GM19035 (cell line): Measurements from ENCODE around the gene ARHGAP44.

Experiments used
- ATAC-seq: cut with Tn5 transposase; IDR thresholded peaks from one replicate; pipeline ENCODE4 v1.9.1; 2021; ENCODE audit not compliant: unreplicated experiment

Gene ARHGAP44

DNA sequence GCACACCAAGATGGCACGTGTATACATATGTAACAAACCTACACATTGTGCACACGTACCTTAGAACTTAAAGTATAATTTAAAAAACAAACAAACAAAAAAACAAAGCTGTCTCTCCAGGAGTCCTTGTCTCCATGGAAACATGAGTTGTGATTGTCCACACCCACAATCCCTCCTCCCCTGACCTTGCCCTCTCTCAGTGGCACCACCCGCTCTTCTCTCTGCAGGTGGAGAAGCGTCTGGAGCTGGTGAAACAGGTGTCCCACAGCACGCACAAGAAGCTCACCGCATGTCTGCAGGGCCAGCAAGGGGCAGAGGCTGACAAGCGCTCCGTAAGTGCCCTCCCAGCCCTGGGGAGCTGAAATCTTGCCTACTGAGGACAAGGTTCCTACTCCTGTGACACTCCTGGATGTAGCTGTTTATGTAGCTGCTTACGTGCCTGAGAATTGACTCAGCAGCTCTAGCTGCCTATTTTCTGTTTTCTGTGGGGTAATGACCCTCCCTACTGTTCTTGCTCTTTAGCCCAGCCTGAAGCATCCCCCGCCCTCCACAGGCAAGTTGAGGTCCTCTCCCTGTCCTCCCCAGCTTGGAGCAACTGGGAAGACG is 107.0 kb downstream of the ARHGAP44 start:
- no peak for ATAC-seq

DNA sequence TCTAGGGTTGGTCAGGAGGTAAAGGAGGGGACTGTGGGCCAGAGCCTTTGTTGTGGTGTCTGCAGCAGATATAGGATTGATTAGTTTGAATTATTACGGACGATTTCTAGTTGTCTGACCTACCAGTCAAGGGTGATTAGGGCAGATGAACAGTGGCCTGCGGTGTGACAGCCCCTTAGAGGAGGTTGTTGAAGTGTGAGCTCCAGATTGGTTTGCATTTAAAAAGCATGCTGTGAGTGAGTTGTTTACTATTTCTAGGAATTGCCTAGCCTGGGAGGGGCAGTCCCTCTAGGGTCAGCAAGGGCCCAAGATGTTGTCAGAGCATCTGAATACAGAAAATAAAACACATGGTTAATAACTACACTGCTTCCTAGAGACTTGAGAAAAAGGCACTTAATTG is 108.8 kb downstream of the ARHGAP44 start:
- no peak for ATAC-seq

DNA sequence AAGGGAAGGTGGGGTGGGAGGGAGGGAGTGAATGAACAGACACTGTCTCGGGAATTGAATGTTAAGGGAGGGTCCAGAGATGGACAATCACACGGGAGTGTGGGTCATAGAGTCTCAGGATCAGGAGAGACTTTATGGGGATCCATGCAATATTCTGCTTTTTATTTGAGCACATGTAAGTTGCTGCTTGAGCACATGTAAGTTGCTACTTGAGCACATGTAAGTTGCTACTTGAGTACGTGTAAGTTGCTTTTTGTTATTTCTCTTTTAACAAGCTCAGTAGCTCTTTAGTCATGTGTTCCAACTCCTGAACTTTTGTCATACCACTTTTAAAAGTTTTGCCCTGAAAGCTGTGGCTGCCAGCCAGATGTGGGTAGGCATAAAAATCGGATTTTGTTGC is 110.3 kb downstream of the ARHGAP44 start:
- no peak for ATAC-seq

DNA sequence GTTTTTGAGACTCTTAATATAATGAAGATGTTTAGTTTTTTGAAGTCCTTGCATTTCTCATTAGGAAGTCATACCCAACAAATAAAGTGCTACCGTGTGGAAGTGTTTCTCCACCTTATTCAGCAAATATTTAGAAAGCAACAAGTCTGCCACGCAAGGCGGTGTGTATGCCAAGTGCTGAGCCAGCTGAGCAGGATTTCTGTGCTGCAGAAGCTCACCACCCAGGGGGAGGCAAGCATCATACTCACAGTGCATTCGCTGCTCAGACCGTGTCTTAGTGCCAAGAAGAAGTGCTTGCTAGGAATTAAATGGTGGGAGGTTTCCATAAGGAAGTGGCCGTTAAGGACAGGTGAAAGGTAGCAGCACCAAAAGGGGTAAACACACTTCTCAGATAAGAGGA is 111.2 kb downstream of the ARHGAP44 start:
- no peak for ATAC-seq

DNA sequence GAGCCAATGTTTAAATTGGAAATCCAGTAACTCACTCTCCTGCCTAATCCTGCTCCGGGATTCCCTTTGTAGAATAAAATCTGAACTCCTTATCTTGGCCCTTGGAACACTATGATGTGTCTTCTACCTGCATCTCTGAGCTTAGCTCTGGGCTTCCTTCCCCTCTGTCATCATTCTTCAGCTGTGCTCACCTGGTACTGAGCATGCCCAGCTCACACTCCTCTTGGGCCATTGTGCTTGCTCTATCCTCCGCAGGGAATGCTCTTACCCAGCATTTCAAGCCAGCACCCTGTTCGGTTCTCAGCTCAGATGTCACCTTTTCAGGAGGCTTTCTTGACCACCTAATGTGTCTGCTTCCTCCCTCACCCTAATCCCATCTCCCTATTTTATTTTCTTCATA is 112.7 kb downstream of the ARHGAP44 start:
- ATAC-seq: no peak

DNA sequence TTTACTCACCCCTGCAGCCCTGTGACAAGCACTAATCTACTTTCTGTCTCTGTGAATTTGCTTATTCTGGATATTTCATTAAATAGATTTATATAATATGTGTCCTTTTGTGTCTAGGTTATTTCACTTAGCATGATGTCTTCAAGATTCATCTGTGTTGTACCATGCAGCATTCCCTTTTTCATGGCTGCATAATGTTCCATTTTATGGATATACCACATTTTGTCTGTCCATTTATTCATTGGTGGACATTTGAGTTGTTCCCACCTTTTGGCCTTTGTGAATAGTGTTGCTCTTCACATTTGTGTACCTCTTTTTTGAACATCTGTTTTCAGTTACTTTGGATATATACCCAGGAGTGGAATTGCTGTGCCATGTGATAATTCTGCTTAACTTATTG is 118.2 kb downstream of the ARHGAP44 start:
- no peak for ATAC-seq

DNA sequence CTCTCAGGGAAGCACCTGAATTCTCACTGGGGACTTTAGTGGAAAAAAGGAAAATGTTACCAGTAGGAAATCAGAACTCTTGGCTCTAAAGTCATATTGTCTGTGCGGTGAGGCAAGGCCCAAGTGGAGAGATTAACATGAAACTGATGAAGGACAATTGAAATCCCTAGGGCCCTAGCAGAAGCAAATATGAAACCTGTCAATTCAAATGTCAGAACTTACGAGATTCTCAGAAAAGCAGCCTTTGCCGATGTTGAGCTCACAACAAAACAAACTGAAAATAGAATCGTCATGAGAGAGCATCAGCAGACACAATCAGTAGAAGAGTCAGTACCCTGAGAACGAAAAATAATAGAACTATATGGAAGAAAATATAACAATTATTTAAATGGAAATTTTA is 119.7 kb downstream of the ARHGAP44 start:
- no peak for ATAC-seq

DNA sequence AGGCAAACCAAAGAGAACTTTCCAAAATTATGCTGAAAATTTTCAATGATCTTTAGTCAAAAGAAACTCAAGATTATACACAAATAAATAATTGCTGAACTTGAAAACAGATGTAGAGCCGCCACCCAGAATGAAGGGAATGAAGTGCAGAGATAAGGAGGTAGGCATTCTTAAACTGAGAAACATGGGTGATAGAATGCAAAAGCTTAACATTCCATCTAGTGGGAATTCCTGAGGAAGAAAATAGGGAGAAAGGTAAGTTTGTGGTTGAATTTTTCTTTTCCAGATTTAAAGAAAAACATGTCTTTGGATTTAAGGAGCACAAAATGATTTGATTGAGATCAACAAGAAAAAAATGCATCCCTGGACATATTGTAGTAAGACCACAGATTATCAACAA is 120.2 kb downstream of the ARHGAP44 start:
- no peak for ATAC-seq

DNA sequence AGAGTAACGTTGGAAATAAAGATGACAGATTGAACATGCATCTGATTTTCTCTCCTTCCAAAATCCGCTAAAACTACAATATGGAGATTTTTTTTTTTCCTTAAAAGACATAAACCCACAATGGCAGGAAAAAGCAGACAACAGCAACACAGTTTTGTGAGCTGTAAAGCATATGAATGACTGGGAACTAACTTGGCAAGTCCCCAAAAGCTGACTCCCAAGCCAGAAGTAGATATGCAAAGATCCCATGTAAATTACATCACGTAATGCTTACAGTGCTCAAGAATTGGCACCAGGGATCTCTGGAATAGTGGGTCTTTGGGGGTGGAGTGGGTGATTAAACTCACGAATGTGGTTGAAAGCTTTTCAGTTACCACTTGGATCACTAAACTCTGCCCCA is 121.9 kb downstream of the ARHGAP44 start:
- ATAC-seq: no peak

DNA sequence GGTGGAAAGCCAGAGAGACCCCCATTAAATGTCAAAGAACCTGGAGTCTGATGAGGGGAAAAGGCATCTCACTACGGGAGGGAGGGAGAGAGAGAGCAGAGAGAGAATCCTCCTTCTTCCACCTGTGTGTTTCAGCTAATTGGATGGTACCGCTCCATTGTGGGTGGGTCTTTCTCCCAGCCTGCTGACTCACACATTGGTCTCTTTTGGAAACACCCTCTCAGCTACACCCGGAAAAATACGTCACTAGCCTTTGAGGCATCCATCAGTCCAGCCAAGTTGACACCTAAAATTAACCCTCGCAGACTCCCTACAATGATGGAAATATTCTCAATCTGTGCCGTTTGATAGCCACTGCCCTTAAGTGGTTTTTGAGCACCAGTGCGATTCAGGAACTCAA is 128.1 kb downstream of the ARHGAP44 start:
- ATAC-seq: no peak

DNA sequence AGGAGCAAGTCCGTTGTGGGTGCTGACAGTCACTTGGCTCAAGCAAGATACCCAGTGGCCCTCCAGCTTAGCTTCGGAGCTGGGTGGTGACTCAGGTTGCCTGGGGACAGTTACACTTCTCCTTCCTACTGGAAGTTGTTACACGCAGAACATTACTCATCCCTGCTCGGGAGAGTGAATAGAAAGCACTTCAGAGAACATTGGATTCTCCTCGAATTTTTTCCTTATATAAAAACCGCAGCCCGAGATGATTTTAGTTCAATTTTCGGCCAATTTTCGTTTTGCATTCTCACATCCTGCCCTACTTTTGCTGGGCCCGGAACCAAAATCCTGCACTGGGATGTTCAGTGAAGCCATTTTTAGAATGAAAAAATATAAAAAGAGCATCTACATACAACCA is 128.8 kb downstream of the ARHGAP44 start:
- no peak for ATAC-seq

DNA sequence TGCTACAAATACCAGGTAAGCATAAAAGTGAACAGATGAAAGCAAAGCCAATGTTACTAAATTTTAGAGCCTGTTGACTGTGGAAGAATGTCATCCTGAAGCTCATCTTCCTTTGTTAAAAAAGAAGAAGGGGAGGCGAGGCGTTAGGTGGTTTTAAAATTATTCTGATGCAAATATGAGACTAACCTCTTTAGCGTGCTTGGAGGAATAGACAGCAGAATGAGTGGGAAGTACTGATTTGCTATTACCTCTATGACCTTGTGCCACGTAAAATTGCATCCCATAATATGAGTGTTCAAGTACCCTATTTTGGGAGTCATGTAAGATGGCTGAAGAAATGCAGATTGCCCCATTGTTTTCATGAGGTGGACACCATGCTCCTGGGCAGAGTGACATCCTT is 132.8 kb downstream of the ARHGAP44 start:
- no peak for ATAC-seq

DNA sequence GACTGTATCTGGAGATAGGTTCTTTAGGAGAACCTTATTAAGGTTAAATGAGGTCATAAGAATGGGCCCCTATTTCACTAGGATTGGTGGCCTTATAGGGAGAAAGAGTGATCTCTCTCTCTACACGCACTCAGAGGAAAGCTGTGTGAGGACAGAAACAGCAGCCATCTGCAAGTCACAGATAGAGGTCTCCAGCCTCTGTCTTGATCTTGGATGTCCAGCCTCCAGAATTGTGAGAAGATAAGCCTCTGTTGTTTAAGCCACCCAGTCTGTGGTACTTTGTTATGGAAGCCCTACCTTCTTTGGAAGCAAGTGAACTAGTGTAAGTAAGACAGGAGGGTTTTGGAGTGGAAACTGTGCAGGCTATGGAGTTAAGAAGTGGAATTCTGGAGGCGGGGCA is 135.3 kb downstream of the ARHGAP44 start:
- no peak for ATAC-seq

DNA sequence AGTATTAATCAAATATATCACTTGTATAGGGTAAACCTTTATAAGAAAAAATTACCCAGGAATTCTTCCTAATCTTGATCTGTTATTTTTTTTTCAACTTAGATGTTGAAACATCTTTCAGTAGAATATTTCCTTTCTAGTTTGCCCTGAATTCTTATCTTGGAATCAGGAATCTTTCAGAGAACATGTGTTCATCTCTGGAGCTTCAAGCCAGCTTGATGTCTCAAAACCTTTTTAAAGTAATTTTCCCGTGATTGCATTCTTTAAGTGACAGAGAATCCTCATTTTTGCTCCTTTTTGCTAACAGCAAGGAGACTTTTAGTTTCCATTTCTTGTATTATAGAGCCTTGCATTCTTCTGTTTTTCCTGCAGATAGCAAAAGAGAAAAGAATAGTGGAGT is 137.7 kb downstream of the ARHGAP44 start:
- ATAC-seq: no peak

DNA sequence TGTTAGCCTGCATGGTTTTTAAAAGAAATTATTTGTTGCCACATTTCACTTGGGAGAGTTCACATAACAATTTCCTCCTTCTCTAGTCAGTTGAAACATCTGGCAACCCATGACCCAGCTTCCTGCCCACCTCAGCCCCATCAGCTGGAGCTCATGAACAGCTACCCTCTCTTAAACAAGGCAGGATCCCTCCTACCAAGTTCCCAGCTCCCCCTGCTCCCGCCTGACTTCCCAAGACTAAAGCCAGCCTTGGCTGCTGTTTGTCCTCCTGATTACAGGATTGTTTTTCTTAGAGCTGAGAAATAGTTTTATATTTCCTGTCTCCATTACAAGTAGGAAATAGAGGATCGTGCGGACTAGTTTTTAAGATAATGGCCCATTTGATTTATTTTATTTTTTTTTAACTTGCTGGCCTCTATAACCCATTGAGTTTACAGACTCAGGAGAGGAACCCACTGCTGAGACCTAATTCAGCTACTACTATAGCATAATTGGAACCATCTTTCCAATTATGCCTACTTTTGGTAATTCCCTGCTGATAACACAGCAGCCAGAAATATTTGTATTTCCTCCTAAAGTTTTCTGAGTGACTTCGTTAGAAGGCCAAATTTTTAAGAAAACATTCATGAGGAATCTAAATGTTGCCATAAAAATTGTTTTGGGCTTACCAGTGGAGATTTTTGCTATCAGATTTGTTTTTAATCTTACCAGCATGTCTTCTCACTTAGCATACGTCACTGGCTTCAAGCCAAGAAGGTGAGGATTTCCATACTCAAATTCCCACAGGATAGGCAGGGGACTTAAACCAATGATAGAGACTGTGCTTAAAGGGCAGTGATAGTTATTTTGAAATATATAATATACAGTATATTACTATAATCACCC is 138.5 kb downstream of the ARHGAP44 start:
- ATAC-seq: no peak

DNA sequence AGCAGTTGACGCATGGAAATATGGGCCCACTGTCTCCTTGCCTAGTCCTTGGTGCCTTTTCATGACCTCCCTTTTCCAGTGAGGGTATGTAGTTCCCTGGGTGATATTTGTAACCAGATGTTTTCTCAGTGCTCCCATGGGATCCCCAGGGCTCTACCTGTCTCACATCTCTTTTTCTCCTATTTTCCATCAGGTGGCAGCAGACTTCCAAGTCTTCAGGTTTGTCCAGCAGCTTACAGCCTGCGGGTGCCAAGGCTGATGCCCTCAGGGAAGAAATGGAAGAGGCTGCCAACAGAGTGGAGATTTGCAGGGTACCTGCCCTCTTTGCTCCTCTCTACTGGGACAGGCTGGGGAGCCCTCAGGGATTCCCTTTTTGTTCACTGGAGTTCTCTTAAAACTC is 139.4 kb downstream of the ARHGAP44 start:
- no peak for ATAC-seq

DNA sequence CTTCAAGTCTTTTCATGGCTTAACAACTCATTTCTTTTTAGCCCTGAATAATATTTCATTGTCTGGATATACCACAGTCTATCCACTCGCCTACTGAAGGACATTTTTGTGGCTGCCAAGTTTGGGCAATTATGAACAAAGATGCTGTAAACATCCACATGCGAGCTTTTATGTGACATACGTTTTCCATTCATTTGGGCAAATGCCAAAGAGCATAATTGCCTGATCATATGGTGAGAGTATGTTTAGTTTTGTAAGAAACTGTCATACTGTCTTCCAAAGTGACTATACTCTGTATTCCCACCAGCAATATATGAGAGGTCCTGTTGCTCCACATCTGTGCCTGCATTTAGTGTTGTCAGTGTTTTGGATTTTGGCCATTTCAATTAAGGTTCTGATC is 147.2 kb downstream of the ARHGAP44 start:
- ATAC-seq: no peak

DNA sequence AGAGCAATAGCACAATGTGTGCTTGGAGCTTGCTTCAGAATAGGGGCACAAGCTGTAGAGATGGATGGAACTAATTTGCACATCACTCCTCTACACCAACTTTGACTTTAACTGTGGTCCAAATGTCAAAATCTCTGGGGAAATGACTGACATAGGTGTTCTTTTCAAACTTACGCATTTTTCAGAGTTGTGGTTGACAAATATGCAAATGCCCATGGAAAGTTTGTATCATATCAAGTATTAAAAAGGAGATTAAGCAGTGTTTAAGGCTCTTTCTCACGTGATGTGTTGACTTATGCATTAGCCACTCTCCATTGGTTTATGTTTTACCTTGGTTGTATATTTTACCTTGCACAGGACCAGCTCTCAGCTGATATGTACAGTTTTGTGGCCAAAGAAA is 151.4 kb downstream of the ARHGAP44 start:
- no peak for ATAC-seq

DNA sequence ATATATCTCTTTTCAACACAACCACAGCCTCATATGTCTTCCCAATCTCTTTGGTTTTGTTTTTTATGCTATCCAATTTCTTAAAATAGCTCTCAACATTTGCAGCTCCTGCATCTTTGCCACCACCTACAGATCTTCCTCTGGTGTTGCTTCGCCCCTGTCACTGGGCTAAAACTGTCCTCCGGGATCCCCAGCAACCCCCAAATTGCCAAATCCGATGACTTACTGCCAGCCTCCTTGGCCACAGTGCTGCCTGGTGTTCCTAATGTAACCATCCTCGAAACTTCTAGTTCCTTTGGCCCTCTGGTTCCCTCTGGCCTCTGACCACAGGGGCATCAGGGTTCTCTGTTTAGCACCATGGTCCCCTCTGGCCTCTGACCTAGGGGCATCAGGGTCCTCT is 157.7 kb downstream of the ARHGAP44 start:
- no peak for ATAC-seq

DNA sequence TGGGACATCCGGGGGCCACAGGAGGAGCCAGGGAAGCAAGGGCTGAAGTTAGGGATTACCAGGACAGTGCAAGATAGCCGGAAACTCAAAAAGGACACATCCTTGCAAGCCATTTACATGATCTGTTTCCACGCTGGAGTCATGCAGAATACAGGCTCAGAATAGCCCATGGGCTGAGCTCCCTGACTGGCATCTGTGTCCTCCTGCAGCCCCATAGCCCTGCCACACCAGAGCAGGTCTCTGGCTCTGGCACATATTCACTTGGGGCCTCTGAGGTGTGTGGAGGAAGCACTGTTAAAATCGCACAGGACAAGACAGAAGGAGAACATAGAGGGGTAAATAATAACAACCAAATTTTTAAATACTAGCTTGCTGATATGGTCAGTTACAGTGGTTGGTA is 162.7 kb downstream of the ARHGAP44 start:
- no peak for ATAC-seq

DNA sequence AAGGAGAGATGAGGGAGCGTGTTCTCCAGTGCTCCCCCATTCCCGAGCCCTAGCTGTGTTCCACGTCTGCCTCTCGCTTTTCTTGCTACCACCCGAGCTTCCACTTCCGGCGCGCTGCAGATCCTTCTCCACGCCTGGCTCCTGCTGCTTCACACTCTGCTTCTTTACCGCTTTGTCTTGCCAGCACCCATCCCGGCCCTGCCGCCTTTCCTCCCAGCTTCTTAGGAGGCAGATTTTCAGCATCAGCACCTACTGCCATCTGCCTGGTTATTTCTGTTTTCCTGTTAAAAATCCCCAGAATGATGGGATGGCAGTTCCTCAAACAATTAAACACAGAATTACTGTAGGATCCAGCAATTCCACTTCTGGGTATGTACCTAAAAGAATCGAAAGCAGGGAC is 163.9 kb downstream of the ARHGAP44 start:
- no peak for ATAC-seq

DNA sequence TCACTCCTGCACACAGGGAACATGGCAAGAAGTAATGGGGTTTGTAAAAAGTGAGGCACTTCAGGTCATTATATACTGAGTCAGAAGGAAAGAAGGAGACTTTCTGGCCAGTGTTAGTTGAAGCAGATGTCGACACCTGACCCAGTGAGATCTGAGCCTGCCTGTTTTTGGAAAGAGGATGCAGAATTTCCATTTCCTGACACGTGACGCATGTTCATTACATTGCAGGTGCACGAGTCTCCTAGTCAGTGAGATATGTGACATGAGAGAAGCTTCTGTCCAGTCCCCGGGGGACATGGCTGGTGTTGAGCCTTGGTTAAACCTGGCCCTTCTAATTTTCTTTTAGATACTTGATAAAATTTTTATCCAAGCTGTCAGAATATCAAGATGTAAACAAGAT is 166.2 kb downstream of the ARHGAP44 start:
- no peak for ATAC-seq

DNA sequence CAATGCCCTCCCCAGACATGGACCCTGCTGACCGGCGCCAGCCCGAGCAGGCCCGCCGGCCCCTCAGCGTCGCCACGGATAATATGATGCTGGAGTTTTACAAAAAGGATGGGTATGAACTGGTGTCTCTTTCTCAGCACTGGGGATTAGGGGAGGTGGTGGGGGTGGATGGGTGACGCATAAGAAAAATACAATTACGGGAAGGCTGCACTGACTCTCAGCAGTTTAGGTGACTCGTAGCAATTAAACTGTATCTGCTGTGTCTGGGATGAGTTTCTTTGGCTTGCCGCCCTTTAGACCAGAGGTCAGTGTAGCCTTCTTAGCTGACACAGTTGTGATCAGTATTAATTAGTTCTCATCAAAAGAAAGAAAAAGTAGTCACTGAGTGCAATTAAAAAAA is 169.5 kb downstream of the ARHGAP44 start:
- no peak for ATAC-seq
